ENCODE measurements around the gene MARK1. TPM values are rescaled to one million over a fixed set of nuclear protein-coding genes. Genes with fewer than 3 reads are reported as not detected.

Gene MARK1
- total and polyA plus RNA-seq, 2 of the 4 experiments (the other 2 are of a cell fraction) = not detected

DNA sequence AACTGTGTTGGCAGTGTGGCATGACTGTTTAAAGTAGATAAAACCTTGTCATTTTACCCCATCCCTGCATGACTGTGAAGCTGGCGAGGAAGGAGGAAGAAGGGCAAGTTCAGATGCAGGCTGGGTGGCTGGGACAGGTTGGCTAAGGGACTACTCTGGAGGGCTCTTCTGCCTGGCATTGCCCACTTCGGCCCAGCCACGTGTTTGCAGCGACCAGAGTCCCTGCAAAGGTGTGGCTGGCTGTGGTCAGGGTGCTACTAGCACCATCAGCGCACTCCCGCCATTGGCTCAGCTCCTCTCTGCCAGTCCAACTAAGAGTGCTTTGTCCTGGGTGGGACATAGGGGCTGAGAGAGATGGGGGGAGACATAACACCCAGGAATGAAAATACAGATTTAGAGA lies 169.4 kb downstream of the MARK1 start:
- H4K8ac ChIP-seq (ENCODE audit: low read depth in 2 of 2, low read length in 2 of 2) = no peak overlapping the region
- no peak overlapping the region for H2BK20ac ChIP-seq (ENCODE audit: low read depth, low read length)
- no peak overlapping the region for H2AK9ac ChIP-seq (replicated peaks; ENCODE audit: low read depth, low read length, poor library complexity)
- H4K20me1 ChIP-seq (ENCODE audit: insufficient read depth, low read length) = no peaks in the 10 kb centered on the region
- no peak overlapping the region for H3K27ac ChIP-seq (ENCODE audit: insufficient read depth, low read length)
- H3K36me3 ChIP-seq (ENCODE audit: control insufficient read depth, insufficient read depth, low read length) = no peaks in the 10 kb centered on the region
- no peak overlapping the region for H2BK120ac ChIP-seq (ENCODE audit: low read depth, low read length)
- H3K9me1 ChIP-seq (ENCODE audit: insufficient read depth, low read length) = no peaks in the 10 kb centered on the region; the same call in 1 of the 2 replicates
- DNase-seq (no peak), ATAC-seq (ENCODE audit: low read depth) (no peak)
- no peaks in the 10 kb centered on the region for H3K4me1 ChIP-seq (ENCODE audit: control insufficient read depth, insufficient read depth, low read length)
- no peak overlapping the region for H3K4me2 ChIP-seq (ENCODE audit: low read depth, low read length)
- H3K79me1 ChIP-seq (ENCODE audit: low read depth in 1 of 2, low read length in 2 of 2) = no peaks in the 10 kb centered on the region
- BruUV-seq (replicated peaks) = no TSS peak
- no peak overlapping the region for H3K9ac ChIP-seq (ENCODE audit: low read depth, low read length)
- ChIA-PET POLR2A (ENCODE audit: unreplicated experiment) (no interaction called here), CTCF (no interaction called here)
- H2BK5ac ChIP-seq (ENCODE audit: low read depth, low read length, poor library complexity, severe bottlenecking) = no peak overlapping the region
- TF ChIP-seq NFE2L2 (IDR thresholded peaks at IDR 0.05; ENCODE audit: low read depth, low read length) (no peak), RAD21 (IDR thresholded peaks at IDR 0.05; ENCODE audit: low read length) (no peak), RFX5 (IDR thresholded peaks at IDR 0.05; ENCODE audit: low read depth, low read length) (no peak), ELK1 (IDR thresholded peaks at IDR 0.05; ENCODE audit: borderline replicate concordance, low read depth, low read length) (no peak), POLR2A (IDR thresholded peaks at IDR 0.05; ENCODE audit: low read depth, low read length) (no peak), CHD1 (IDR thresholded peaks at IDR 0.05; ENCODE audit: low read depth, low read length) (no peak), CTCF (conservative IDR thresholded peaks at IDR 0.05; ENCODE audit: low read depth, low read length) (no peak), MAFK (IDR thresholded peaks at IDR 0.05; ENCODE audit: low read depth, low read length) (no peak), CEBPB (IDR thresholded peaks at IDR 0.05; ENCODE audit: low read depth, low read length) (no peak), USF2 (IDR thresholded peaks at IDR 0.05; ENCODE audit: low read depth, low read length) (no peak), SMC3 (IDR thresholded peaks at IDR 0.05; ENCODE audit: low read depth, low read length) (no peak)
- H3K14ac ChIP-seq (replicated peaks; ENCODE audit: low read depth, low read length) = no peak overlapping the region
- 100% methylated on average over 1 of the region's 6 CpGs; no CpG with 5 or more reads in 1 of the 2 experiments for WGBS, 2 experiments (ENCODE audit: extremely low coverage in 2 of 2, insufficient read length in 1 of 2)
- H3K4ac ChIP-seq (ENCODE audit: low read depth, low read length) = no peak overlapping the region
- in situ Hi-C loops (cut with MboI; ENCODE audit: low sequenced_read_pairs) (no loop called here), dilution Hi-C loops (cut with HindIII; ENCODE audit: low sequenced_read_pairs, unreplicated experiment) (no loop called here), intact Hi-C loops (cut with micrococcal nuclease) (no loop called here)
- no peak overlapping the region for H4K91ac ChIP-seq (ENCODE audit: insufficient read depth, low read depth, low read length)
- H4K5ac ChIP-seq (ENCODE audit: low read depth, low read length) = no peak overlapping the region
- H3K9me3 ChIP-seq (ENCODE audit: control insufficient read depth, insufficient read depth, low read length) = no peaks in the 10 kb centered on the region
- H3K27me3 ChIP-seq (ENCODE audit: control insufficient read depth, insufficient read depth, low read length) = peaks cover 20% of the 10 kb centered on the region
- H3K23ac ChIP-seq (ENCODE audit: low read depth, low read length) = no peak overlapping the region
- no peak overlapping the region for H2AK5ac ChIP-seq (ENCODE audit: low read depth, low read length)
- H2BK15ac ChIP-seq (ENCODE audit: low read depth, low read length) = no peak overlapping the region
- no peak overlapping the region for H3K4me3 ChIP-seq (ENCODE audit: insufficient read depth, low read depth, low read length)
- H2AFZ ChIP-seq (replicated peaks; ENCODE audit: low read length, poor library complexity) = no peak overlapping the region
- no peak overlapping the region for H3K18ac ChIP-seq (ENCODE audit: low read depth, low read length)
- no peak overlapping the region for H3K56ac ChIP-seq (ENCODE audit: extremely low read depth, insufficient read depth, low read length)
